ENCODE measurements around the gene DES. TPM values are rescaled to one million over a fixed set of nuclear protein-coding genes. Genes with fewer than 3 reads are reported as not detected.
A peak's percentile ranks its signal among the peaks of the same experiment; 100 is the strongest.
"Not testable (repeated sequence)": the region's sequence is repeated elsewhere in the genome, so short reads cannot be mapped to it uniquely, and the experiment has no call there.

Gene DES
- total RNA-seq, 4 donors from 2014 or later: 578 to 3,551 (median 1,628) TPM

- Histone ChIP-seq H3K9me3 (no peaks in the 10 kb centered on the region), H3K27me3 (no peaks in the 10 kb centered on the region), H3K4me3 (no peak overlapping the region), H3K27ac (peak overlapping the region; percentile 90 to 95), H3K36me3 (no peaks in the 10 kb centered on the region), H3K4me1 (peaks cover 0 to 4% of the 10 kb centered on the region in 2 donors)
- TF ChIP-seq POLR2A (IDR thresholded peaks at IDR 0.05) (no peak), CTCF (IDR thresholded peaks at IDR 0.05) (no peak)
- no peak for DNase-seq
- intact Hi-C loops (cut with DNase I; ENCODE audit: low total_unique reads): no loop called here
Measured at GRCh38 chr2:219405958-219406860, 12.0 kb upstream of the DES start.

DNA sequence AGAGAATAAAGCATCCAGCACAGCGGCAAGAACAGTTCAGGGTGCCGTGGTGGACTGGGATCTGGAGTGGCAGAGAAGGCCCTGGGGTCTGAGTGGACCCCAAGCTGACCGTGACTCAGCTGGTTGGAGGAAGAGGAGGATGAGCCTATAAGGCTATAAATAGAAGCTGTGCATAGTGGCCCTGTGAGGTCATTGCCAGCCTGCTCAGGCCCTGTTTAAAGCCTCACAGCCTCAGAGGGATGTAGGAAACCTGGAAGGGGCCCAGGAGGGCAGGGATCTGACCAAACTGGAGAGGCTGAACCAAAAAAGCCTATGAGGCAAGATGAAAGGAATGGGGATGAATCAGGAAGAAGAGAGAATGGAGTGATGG lies 11.3 kb upstream of the DES start:
- Histone ChIP-seq H3K36me3 (no peaks in the 10 kb centered on the region), H3K4me3 (no peak overlapping the region), H3K4me1 (peaks cover 0 to 4% of the 10 kb centered on the region in 2 donors), H3K27me3 (no peaks in the 10 kb centered on the region), H3K27ac (peak overlapping the region; percentile 90 to 95), H3K9me3 (no peaks in the 10 kb centered on the region)
- peak; percentile 82 to 93 for DNase-seq
- TF ChIP-seq POLR2A (IDR thresholded peaks at IDR 0.05) (no peak), CTCF (IDR thresholded peaks at IDR 0.05) (no peak)
- intact Hi-C loops (cut with DNase I; ENCODE audit: low total_unique reads): no loop called here

- H3K27me3 ChIP-seq; intact Hi-C loops (cut with DNase I; ENCODE audit: low total_unique reads); H3K36me3 ChIP-seq; DNase-seq; H3K4me3 ChIP-seq; H3K9me3 ChIP-seq; H3K4me1 ChIP-seq: not testable (repeated sequence)
- peak overlapping the region; percentile 90 to 95 for H3K27ac ChIP-seq
Measured at GRCh38 chr2:219407343-219407742, 10.8 kb upstream of the DES start.

DNA sequence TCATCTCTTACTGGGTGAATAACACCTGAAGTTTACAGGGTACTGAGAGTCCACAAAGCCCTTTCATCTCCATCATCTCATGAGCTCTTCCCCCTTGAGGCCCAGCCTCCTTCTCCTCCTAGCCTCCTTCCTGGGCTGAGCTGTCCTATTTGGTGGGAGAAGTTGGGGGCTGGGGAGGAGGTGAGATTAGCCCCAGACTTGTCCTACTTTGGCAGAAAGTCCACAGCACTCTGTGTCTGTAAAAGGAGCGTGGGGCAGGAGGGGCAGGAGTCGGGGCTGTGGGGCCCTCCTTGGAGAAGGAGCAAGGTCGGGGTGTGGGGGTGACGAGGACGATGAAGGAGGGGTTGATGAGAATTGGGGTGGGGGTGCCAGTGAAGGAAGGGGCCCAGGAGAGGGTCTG lies 10.0 kb upstream of the DES start:
- Histone ChIP-seq H3K9me3 (no peaks in the 10 kb centered on the region), H3K4me1 (no peaks in the 10 kb centered on the region), H3K36me3 (no peaks in the 10 kb centered on the region), H3K27ac (peak overlapping the region; percentile 90 to 95), H3K4me3 (no peak overlapping the region), H3K27me3 (no peaks in the 10 kb centered on the region)
- no peak for TF ChIP-seq POLR2A (IDR thresholded peaks at IDR 0.05)
- TF ChIP-seq CTCF (IDR thresholded peaks at IDR 0.05): no peak
- intact Hi-C loops (cut with DNase I; ENCODE audit: low total_unique reads): no loop called here
- DNase-seq: no peak

GRCh38 chr2:219408631-219409030 lies 9.5 kb upstream of the DES start:
- H3K4me3 ChIP-seq: no peak overlapping the region
- H3K27ac ChIP-seq: peak overlapping the region; percentile 90 to 95
- no peaks in the 10 kb centered on the region for H3K4me1 ChIP-seq
- no peaks in the 10 kb centered on the region for H3K9me3 ChIP-seq
- peak; percentile 75 to 87 for DNase-seq
- H3K27me3 ChIP-seq: no peaks in the 10 kb centered on the region
- H3K36me3 ChIP-seq: no peaks in the 10 kb centered on the region
- peak in 1 of 2 donors; percentile 14 for TF ChIP-seq POLR2A (IDR thresholded peaks at IDR 0.05)
- no peak for TF ChIP-seq CTCF (IDR thresholded peaks at IDR 0.05)
- intact Hi-C loops (cut with DNase I; ENCODE audit: low total_unique reads): no loop called here

Measured in uterus (tissue), 4 donors.